DMS 273 (cell line): ENCODE results near the gene BRCA2.
A peak's percentile ranks its signal among the peaks of the same experiment; 100 is the strongest.

Source experiments
- DNase-seq: peaks from one replicate; lab custom pipeline; 2025; ENCODE audit not compliant: unreplicated experiment; lab: John Stamatoyannopoulos, UW

Gene BRCA2

GRCh38 chr13:32428581-32429432 is 113.5 kb downstream of the BRCA2 start:
- no peak for DNase-seq

GRCh38 chr13:32429433-32429909 is 114.2 kb downstream of the BRCA2 start:
- DNase-seq: no peak

- no peak for DNase-seq
Observed at GRCh38 chr13:32430018-32430747, 114.9 kb downstream of the BRCA2 start.

GRCh38 chr13:32431361-32431760 is 116.1 kb downstream of the BRCA2 start:
- DNase-seq: no peak

GRCh38 chr13:32432856-32433255 is 117.5 kb downstream of the BRCA2 start:
- DNase-seq: peak; percentile 54

- no peak for DNase-seq
Observed at GRCh38 chr13:32438871-32439270, 123.6 kb downstream of the BRCA2 start.

- DNase-seq: peak; percentile 24
Observed at GRCh38 chr13:32443111-32443510, 127.8 kb downstream of the BRCA2 start.

GRCh38 chr13:32445461-32445860 is 130.2 kb downstream of the BRCA2 start:
- DNase-seq: no peak

GRCh38 chr13:32446220-32446619 is 130.9 kb downstream of the BRCA2 start:
- DNase-seq: no peak

GRCh38 chr13:32446773-32447465 is 131.6 kb downstream of the BRCA2 start:
- DNase-seq: peak; percentile 5

GRCh38 chr13:32447894-32448623 is 132.8 kb downstream of the BRCA2 start:
- DNase-seq: no peak

- no peak for DNase-seq
Observed at GRCh38 chr13:32448972-32449371, 133.7 kb downstream of the BRCA2 start.
